Gastroesophageal sphincter (tissue), 3 donors: Measurements from ENCODE around the gene SSH3.

ENCODE experiments used
- EP300 ChIP-seq: sonication (generic); formaldehyde crosslinking; IDR thresholded peaks from one replicate; pipeline ENCODE4 v1.6.1; 2017; ENCODE audit warnings: antibody characterized with exemption, mild to moderate bottlenecking
- POLR2A ChIP-seq, 2 donors: fragments of 450-650 bp; IDR thresholded peaks; one replicate each; pipeline ENCODE4 v1.6.1; 2017; ENCODE audit warnings: antibody characterized with exemption in 2 of 2, mild to moderate bottlenecking in 2 of 2, moderate library complexity in 1 of 2
- TF ChIP-seq, protein P1 (sequence below), 4 experiments: fragments of 200-600 bp in 2 of 4; fragments of 450-650 bp in 2 of 4; sonication (generic) in 1 of 4; IDR thresholded peaks; one replicate each; pipeline ENCODE4 v1.5.1; 2017 to 2019; ENCODE audit warnings: antibody characterized with exemption in 4 of 4, mild to moderate bottlenecking in 2 of 4, moderate library complexity in 2 of 4

DNA sequence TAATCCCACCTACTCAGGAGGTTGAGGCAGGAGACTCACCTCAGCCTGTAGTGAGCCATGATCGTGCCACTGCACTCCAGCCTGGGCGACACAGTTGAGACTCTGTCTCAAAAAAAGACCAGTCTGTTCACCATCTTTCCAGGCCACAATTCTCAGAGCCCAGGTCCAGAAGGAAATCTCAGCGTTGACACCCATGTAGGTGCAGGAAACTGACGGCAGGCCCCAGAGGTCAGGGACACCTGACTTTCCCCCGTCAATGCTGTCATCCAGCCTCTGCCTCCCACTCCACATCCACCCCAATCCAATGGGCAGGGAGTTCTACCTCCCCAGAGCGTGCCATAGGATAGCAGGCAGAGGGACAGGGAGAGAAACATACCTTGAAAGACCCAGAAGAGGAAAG is 42.9 kb upstream of the SSH3 start:
- TF ChIP-seq, protein P1, sequence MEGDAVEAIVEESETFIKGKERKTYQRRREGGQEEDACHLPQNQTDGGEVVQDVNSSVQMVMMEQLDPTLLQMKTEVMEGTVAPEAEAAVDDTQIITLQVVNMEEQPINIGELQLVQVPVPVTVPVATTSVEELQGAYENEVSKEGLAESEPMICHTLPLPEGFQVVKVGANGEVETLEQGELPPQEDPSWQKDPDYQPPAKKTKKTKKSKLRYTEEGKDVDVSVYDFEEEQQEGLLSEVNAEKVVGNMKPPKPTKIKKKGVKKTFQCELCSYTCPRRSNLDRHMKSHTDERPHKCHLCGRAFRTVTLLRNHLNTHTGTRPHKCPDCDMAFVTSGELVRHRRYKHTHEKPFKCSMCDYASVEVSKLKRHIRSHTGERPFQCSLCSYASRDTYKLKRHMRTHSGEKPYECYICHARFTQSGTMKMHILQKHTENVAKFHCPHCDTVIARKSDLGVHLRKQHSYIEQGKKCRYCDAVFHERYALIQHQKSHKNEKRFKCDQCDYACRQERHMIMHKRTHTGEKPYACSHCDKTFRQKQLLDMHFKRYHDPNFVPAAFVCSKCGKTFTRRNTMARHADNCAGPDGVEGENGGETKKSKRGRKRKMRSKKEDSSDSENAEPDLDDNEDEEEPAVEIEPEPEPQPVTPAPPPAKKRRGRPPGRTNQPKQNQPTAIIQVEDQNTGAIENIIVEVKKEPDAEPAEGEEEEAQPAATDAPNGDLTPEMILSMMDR (IDR thresholded peaks at IDR 0.05) = no peak
- TF ChIP-seq POLR2A (IDR thresholded peaks at IDR 0.05) (no peak), EP300 (no peak)
